ENCODE results near the gene PIEZO1.

- TF ChIP-seq CTCF (conservative IDR thresholded peaks at IDR 0.05 in 1 of 2, IDR thresholded peaks at IDR 0.05 in 1 of 2; ENCODE audit: extremely low read depth in 1 of 2, insufficient read depth in 1 of 2, low read depth in 1 of 2, low read length in 2 of 2) (peak in 1 of 2 donors; percentile 38), EZH2 (IDR thresholded peaks at IDR 0.05; ENCODE audit: borderline replicate concordance, low read length) (no peak)
These were observed 26.9 kb upstream of the PIEZO1 start, which contains the start of gene APRT for GRCh38 chr16:88811769-88812512.

Data from mammary epithelial cell (primary cell).